DOHH2 (cell line): ENCODE results near the gene LMX1A.

Source experiments
- H3F3A ChIP-seq: fragments of 200-600 bp; sonication (generic), shearing (Covaris generic); 2 replicates; pipeline ENCODE4 v1.6.0; 2016; ENCODE audit warnings: antibody characterized with exemption, mild to moderate bottlenecking; ENCODE audit not compliant: control insufficient read depth, insufficient read depth
- H3K27ac ChIP-seq: fragments of 200-600 bp; sonication (generic); 2 replicates; pipeline ENCODE4 v1.5.1; 2014; ENCODE audit warnings: low read depth, mild to moderate bottlenecking, low read length, moderate library complexity
- H3K27me3 ChIP-seq: fragments of 200-600 bp; sonication (generic); 2 replicates; pipeline ENCODE4 v1.6.1; 2014; ENCODE audit warnings: mild to moderate bottlenecking, low read length, mixed read lengths; ENCODE audit not compliant: control insufficient read depth
- H3K36me3 ChIP-seq: fragments of 200-600 bp; sonication (generic); 2 replicates; pipeline ENCODE4 v1.6.1; 2014; ENCODE audit warnings: mild to moderate bottlenecking, low read length, moderate library complexity, mixed read lengths; ENCODE audit not compliant: control insufficient read depth
- H3K4me1 ChIP-seq: fragments of 200-600 bp; sonication (generic); 2 replicates; pipeline ENCODE4 v1.6.1; 2014; ENCODE audit warnings: mild to moderate bottlenecking, low read length, mixed read lengths; ENCODE audit not compliant: control insufficient read depth
- H3K4me2 ChIP-seq: fragments of 200-600 bp; sonication (generic); 2 replicates; pipeline ENCODE4 v1.6.0; 2014; ENCODE audit warnings: mild to moderate bottlenecking, low read length, moderate library complexity
- H3K4me3 ChIP-seq: fragments of 200-600 bp; sonication (generic); 2 replicates; pipeline ENCODE4 v1.5.1; 2014; ENCODE audit warnings: mild to moderate bottlenecking, low read length, mixed read lengths
- H3K79me2 ChIP-seq: fragments of 200-600 bp; sonication (generic); 2 replicates; pipeline ENCODE4 v1.6.1; 2014; ENCODE audit warnings: mild to moderate bottlenecking, low read length, mixed read lengths; ENCODE audit not compliant: control insufficient read depth
- H3K9me2 ChIP-seq: fragments of 200-600 bp; sonication (generic); replicated peaks from 2 replicates; pipeline ENCODE4 v1.6.1; 2014; ENCODE audit warnings: mild to moderate bottlenecking, low read length, mixed read lengths; ENCODE audit not compliant: control insufficient read depth
- H3K9me3 ChIP-seq: fragments of 200-600 bp; sonication (generic); 2 replicates; pipeline ENCODE4 v1.6.1; 2014; ENCODE audit warnings: antibody characterized with exemption, low read length, mixed read lengths; ENCODE audit not compliant: control insufficient read depth, insufficient read depth
- H4K20me1 ChIP-seq: fragments of 200-600 bp; sonication (generic); 2 replicates; pipeline ENCODE4 v1.6.0; 2014; ENCODE audit warnings: low read depth, mild to moderate bottlenecking, antibody characterized with exemption, low read length, moderate library complexity; ENCODE audit not compliant: control insufficient read depth, insufficient read depth
- EZH2phosphoT487 ChIP-seq: fragments of 200-600 bp; sonication (generic); IDR thresholded peaks from 2 replicates; pipeline ENCODE4 v1.6.1; 2017; ENCODE audit warnings: borderline replicate concordance, mild to moderate bottlenecking, antibody characterized with exemption, low read length, moderate library complexity, mixed read lengths
- TF ChIP-seq, protein P1 (sequence below): fragments of 200-600 bp; sonication (generic); IDR thresholded peaks from one replicate; pipeline ENCODE4 v1.5.1; 2014; ENCODE audit warnings: antibody characterized with exemption, mild to moderate bottlenecking, low read depth, low read length; ENCODE audit not compliant: poor library complexity, severe bottlenecking

Gene LMX1A

DNA sequence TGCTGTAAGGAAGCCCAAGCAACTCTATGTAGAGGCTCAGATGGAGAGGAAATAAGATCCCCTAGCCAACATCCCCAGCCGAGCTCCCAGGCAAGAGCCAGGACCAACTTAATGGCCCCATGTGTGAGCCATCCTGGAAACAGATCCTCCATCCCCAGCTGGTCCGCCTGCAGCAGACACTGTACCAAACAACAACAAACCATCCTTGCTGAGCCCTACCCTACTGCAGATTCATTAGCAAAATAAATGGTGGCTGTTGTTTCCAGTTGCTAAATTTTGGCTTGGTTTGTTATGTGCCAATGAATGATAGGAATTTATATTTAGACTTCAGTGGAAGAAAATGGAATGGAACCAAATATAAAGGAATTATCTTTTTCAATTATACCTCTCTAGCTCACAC lies 43.9 kb downstream of the LMX1A start:
- H3K9me3 ChIP-seq: no peaks in the 10 kb centered on the region
- no peaks in the 10 kb centered on the region for H3K36me3 ChIP-seq
- H3K27me3 ChIP-seq: peaks cover 7% of the 10 kb centered on the region; the same call in 1 of the 2 replicates
- H3K4me2 ChIP-seq: no peak overlapping the region
- TF ChIP-seq EZH2phosphoT487: no peak
- TF ChIP-seq, protein P1, sequence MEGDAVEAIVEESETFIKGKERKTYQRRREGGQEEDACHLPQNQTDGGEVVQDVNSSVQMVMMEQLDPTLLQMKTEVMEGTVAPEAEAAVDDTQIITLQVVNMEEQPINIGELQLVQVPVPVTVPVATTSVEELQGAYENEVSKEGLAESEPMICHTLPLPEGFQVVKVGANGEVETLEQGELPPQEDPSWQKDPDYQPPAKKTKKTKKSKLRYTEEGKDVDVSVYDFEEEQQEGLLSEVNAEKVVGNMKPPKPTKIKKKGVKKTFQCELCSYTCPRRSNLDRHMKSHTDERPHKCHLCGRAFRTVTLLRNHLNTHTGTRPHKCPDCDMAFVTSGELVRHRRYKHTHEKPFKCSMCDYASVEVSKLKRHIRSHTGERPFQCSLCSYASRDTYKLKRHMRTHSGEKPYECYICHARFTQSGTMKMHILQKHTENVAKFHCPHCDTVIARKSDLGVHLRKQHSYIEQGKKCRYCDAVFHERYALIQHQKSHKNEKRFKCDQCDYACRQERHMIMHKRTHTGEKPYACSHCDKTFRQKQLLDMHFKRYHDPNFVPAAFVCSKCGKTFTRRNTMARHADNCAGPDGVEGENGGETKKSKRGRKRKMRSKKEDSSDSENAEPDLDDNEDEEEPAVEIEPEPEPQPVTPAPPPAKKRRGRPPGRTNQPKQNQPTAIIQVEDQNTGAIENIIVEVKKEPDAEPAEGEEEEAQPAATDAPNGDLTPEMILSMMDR: no peak
- H4K20me1 ChIP-seq: no peaks in the 10 kb centered on the region
- H3K9me2 ChIP-seq: no peaks in the 10 kb centered on the region
- no peaks in the 10 kb centered on the region for H3F3A ChIP-seq
- no peak overlapping the region for H3K27ac ChIP-seq
- no peak overlapping the region for H3K4me3 ChIP-seq
- H3K79me2 ChIP-seq: no peaks in the 10 kb centered on the region
- no peaks in the 10 kb centered on the region for H3K4me1 ChIP-seq

DNA sequence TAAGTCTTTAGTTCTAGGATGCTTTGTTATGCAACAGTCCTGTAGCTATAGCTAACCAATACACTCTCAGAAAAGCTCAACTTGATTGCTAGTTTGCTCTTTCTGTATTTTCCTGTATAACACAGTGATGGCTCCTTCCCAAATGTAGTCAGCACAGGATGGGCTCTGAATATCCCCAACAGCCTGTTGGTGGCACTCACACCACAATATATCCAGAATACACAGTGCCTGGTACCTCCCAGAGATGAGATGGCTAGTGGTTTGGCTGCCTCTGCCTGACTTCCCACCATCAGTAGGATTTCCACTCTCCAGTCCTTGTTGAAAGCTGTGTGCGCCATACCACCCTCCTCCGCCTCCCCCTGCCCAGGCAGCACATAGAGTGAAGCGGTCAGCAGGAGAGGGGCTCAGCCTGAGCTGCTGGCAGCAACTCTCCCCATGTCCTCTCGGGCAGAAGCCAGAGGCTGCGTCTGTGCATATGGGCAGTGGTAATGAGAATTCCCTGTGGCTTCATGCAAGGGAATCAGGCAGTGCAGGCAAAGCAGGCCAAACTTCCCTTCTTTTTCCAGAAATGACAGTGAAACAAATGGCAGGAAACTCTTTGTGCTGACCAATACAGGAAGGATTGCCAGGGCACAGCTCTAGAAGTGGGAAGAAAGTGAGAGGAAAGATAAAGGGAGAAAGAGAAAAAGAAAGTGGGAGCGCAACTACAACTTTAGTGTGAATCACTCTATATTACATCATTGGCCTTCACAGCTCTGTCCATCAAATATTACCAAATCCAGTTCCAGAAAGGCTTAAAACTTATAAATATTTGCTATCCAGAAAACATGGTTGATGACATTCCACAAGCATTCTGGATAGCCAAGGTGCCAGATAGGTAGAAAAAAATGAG lies 49.7 kb downstream of the LMX1A start:
- H3K27ac ChIP-seq: no peak overlapping the region
- H3K27me3 ChIP-seq: no peaks in the 10 kb centered on the region
- no peak overlapping the region for H3K4me3 ChIP-seq
- H3K9me2 ChIP-seq: no peaks in the 10 kb centered on the region
- no peak overlapping the region for H3K4me2 ChIP-seq
- H4K20me1 ChIP-seq: no peaks in the 10 kb centered on the region
- no peaks in the 10 kb centered on the region for H3K4me1 ChIP-seq
- no peaks in the 10 kb centered on the region for H3K9me3 ChIP-seq
- no peaks in the 10 kb centered on the region for H3K79me2 ChIP-seq
- no peaks in the 10 kb centered on the region for H3F3A ChIP-seq
- no peaks in the 10 kb centered on the region for H3K36me3 ChIP-seq
- TF ChIP-seq EZH2phosphoT487: no peak
- TF ChIP-seq, protein P1: no peak

DNA sequence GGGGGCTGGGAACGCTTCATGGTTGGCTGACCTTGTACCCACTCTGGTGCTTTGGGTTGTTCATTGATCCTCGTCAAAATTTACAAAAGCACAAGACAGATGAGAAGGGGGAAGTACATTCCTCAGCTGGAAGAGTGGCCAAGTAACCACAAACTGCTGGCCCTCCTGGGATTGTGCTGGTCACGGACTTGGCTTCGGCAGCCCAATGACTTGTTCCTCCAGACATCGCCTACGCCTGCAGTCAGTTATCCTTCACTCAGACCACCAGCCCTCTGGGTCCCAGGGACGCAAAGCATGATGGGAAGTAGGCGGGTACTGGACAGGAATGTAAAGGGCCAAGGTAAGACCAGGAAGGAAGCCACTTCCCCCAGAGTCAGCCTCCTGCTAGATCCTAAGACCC lies 53.1 kb downstream of the LMX1A start:
- no peaks in the 10 kb centered on the region for H3K9me2 ChIP-seq
- no peak overlapping the region for H3K4me2 ChIP-seq
- no peaks in the 10 kb centered on the region for H4K20me1 ChIP-seq
- H3K36me3 ChIP-seq: no peaks in the 10 kb centered on the region
- H3F3A ChIP-seq: no peaks in the 10 kb centered on the region
- H3K27ac ChIP-seq: no peak overlapping the region
- H3K79me2 ChIP-seq: no peaks in the 10 kb centered on the region
- H3K27me3 ChIP-seq: no peaks in the 10 kb centered on the region
- no peaks in the 10 kb centered on the region for H3K4me1 ChIP-seq
- H3K9me3 ChIP-seq: no peaks in the 10 kb centered on the region
- TF ChIP-seq EZH2phosphoT487: no peak
- TF ChIP-seq, protein P1: no peak
- no peak overlapping the region for H3K4me3 ChIP-seq
